SK-N-SH (cell line): Measurements from ENCODE around the gene CTNNA3. TPM values are rescaled to one million over a fixed set of nuclear protein-coding genes. Genes with fewer than 3 reads are reported as not detected.

ENCODE experiments used
- CTCF ChIA-PET: fragments of 300-600, 350-600 bp; formaldehyde crosslinking; extraction: SDS; loops from one replicate; lab custom pipeline; 2021; lab: Yijun Ruan, JAX
- POLR2A ChIA-PET: fragments of 350-600 bp; sonication (Branson Sonifier 250); formaldehyde crosslinking; extraction: SDS; loops from one replicate; lab custom pipeline; 2020; ENCODE audit warnings: antibody characterized with exemption, inconsistent platforms; lab: Yijun Ruan, JAX
- DNase-seq: peaks from one replicate; pipeline ENCODE4 v3.0.0; 2012
- H2AFZ ChIP-seq: fragments of 200-600 bp; sonication (generic); 2 replicates; pipeline ENCODE4 v1.8.1; 2016; ENCODE audit warnings: antibody characterized with exemption, mild to moderate bottlenecking, low read depth
- H3F3A ChIP-seq: fragments of 200-600 bp; sonication (generic); replicated peaks from 2 replicates; pipeline ENCODE3; 2016; ENCODE audit warnings: antibody characterized with exemption, mild to moderate bottlenecking; ENCODE audit not compliant: insufficient read depth
- H3K27ac ChIP-seq, 2 experiments: fragments of 200-500 bp in 1 of 2; fragments of 200-600 bp in 1 of 2; sonication (Bioruptor generic) in 1 of 2; sonication (generic), shearing (Covaris generic) in 1 of 2; 2 replicates each; pipeline versions ENCODE4 v1.5.1 to v1.6.1; 2014 to 2016; ENCODE audit warnings: low read depth in 2 of 2, inconsistent platforms in 1 of 2, low read length in 1 of 2, mild to moderate bottlenecking in 1 of 2, mixed read lengths in 1 of 2
- H3K27me3 ChIP-seq: fragments of 200-600 bp; sonication (generic), shearing (Covaris generic); 2 replicates; pipeline ENCODE4 v1.6.1; 2016; ENCODE audit warnings: mixed run types; ENCODE audit not compliant: insufficient read depth
- H3K36me3 ChIP-seq, 2 experiments: fragments of 200-500 bp in 1 of 2; fragments of 200-600 bp in 1 of 2; sonication (Bioruptor generic) in 1 of 2; sonication (generic) in 1 of 2; replicated peaks in 1 of 2; 2 replicates each; pipeline versions ENCODE3 to v1.5.1; 2014 to 2016; ENCODE audit warnings: low read length in 1 of 2, mild to moderate bottlenecking in 1 of 2; ENCODE audit not compliant: insufficient read depth in 2 of 2, control insufficient read depth in 1 of 2
- H3K4me1 ChIP-seq, 2 experiments: fragments of 200-500 bp in 1 of 2; fragments of 200-600 bp in 1 of 2; sonication (Bioruptor generic) in 1 of 2; sonication (generic), shearing (Covaris generic) in 1 of 2; 2 replicates each; pipeline versions ENCODE4 v1.5.1 to v1.6.1; 2014 to 2016; ENCODE audit warnings: low read depth in 1 of 2, low read length in 1 of 2, mixed run types in 1 of 2; ENCODE audit not compliant: insufficient read depth in 2 of 2, control insufficient read depth in 1 of 2
- H3K4me2 ChIP-seq: fragments of 200-600 bp; sonication (generic), shearing (Covaris generic); 2 replicates; pipeline ENCODE4 v1.6.1; 2017; ENCODE audit warnings: mixed run types
- H3K4me3 ChIP-seq, 2 experiments: fragments of 200-500 bp in 1 of 2; fragments of 200-600 bp in 1 of 2; sonication (Bioruptor generic) in 1 of 2; sonication (generic), shearing (Covaris generic) in 1 of 2; 2 replicates each; pipeline versions ENCODE4 v1.5.1 to v1.8.1; 2014 to 2016; ENCODE audit warnings: low read depth in 2 of 2, inconsistent platforms in 1 of 2, low read length in 1 of 2, mild to moderate bottlenecking in 1 of 2, mixed read lengths in 1 of 2, moderate library complexity in 1 of 2
- H3K79me2 ChIP-seq: fragments of 200-600 bp; sonication (generic); 2 replicates; pipeline ENCODE4 v1.8.1; 2017; ENCODE audit warnings: mild to moderate bottlenecking; ENCODE audit not compliant: insufficient read depth
- H3K9ac ChIP-seq: fragments of 200-600 bp; sonication (generic); 2 replicates; pipeline ENCODE4 v1.6.1; 2017; ENCODE audit warnings: mixed run types
- H3K9me2 ChIP-seq: fragments of 200-600 bp; sonication (generic); 2 replicates; pipeline ENCODE4 v1.6.1; 2017; ENCODE audit warnings: mixed run types
- H3K9me3 ChIP-seq: fragments of 200-600 bp; sonication (generic); 2 replicates; pipeline ENCODE4 v1.6.1; 2017; ENCODE audit warnings: mixed run types, mild to moderate bottlenecking, moderate library complexity
- H4K20me1 ChIP-seq: fragments of 200-600 bp; sonication (generic); 2 replicates; pipeline ENCODE4 v1.6.1; 2017; ENCODE audit warnings: mild to moderate bottlenecking, mixed run types; ENCODE audit not compliant: insufficient read depth
- CHD2 ChIP-seq: fragments of 150-350 bp; IDR thresholded peaks from 2 replicates; pipeline ENCODE4 v1.6.1; 2018; ENCODE audit warnings: low read length; ENCODE audit not compliant: partially characterized antibody
- ELF1 ChIP-seq: IDR thresholded peaks from 2 replicates; pipeline ENCODE4 v1.4.0; 2012
- EP300 ChIP-seq, 2 experiments: IDR thresholded peaks; 2 replicates each; pipeline versions ENCODE4 v1.4.0 to v1.6.1; 2012; ENCODE audit warnings: borderline replicate concordance in 1 of 2, low read depth in 1 of 2, low read length in 1 of 2
- EZH2phosphoT487 ChIP-seq: fragments of 200-600 bp; sonication (generic); IDR thresholded peaks from 2 replicates; pipeline ENCODE4 v1.6.1; 2017; ENCODE audit warnings: low read depth, mixed run types, mild to moderate bottlenecking, antibody characterized with exemption, moderate library complexity, borderline replicate concordance
- FOSL2 ChIP-seq: IDR thresholded peaks from 2 replicates; pipeline ENCODE4 v1.4.0; 2012; ENCODE audit warnings: low read depth, mild to moderate bottlenecking, moderate library complexity, borderline replicate concordance
- GABPA ChIP-seq: IDR thresholded peaks from 2 replicates; pipeline ENCODE4 v1.4.0; 2012; ENCODE audit warnings: low read depth, mild to moderate bottlenecking
- IRF3 ChIP-seq: fragments of 150-350 bp; IDR thresholded peaks from 2 replicates; pipeline ENCODE4 v1.6.1; 2016; ENCODE audit warnings: mild to moderate bottlenecking, low read depth, low read length
- JUND ChIP-seq: IDR thresholded peaks from 2 replicates; pipeline ENCODE4 v1.4.0; 2012
- MAX ChIP-seq: IDR thresholded peaks from 2 replicates; pipeline ENCODE4 v1.4.0; 2012; ENCODE audit warnings: low read depth
- MEF2A ChIP-seq: IDR thresholded peaks from 2 replicates; pipeline ENCODE4 v1.4.0; 2012; ENCODE audit warnings: low read depth, borderline replicate concordance
- PBX3 ChIP-seq: IDR thresholded peaks from 2 replicates; pipeline ENCODE4; 2012
- POLR2AphosphoS5 ChIP-seq: IDR thresholded peaks from 2 replicates; pipeline ENCODE4 v1.6.1; 2012; ENCODE audit warnings: low read depth, low read length
- RAD21 ChIP-seq: IDR thresholded peaks from 2 replicates; pipeline ENCODE4 v1.6.1; 2012; ENCODE audit warnings: mild to moderate bottlenecking, low read length
- RCOR1 ChIP-seq: fragments of 150-350 bp; IDR thresholded peaks from 2 replicates; pipeline ENCODE4 v1.6.1; 2017; ENCODE audit warnings: antibody characterized with exemption, low read length
- REST ChIP-seq: IDR thresholded peaks from 2 replicates; pipeline ENCODE4 v1.6.1; 2012; ENCODE audit warnings: mild to moderate bottlenecking, low read depth, low read length, moderate library complexity
- SIN3A ChIP-seq: IDR thresholded peaks from 2 replicates; pipeline ENCODE4 v1.6.1; 2012; ENCODE audit warnings: low read depth, mild to moderate bottlenecking, low read length, moderate library complexity, borderline replicate concordance
- SMC3 ChIP-seq: IDR thresholded peaks from 2 replicates; pipeline ENCODE4 v1.6.1; 2012; ENCODE audit warnings: low read depth, low read length, improper control_type of control experiment
- TAF1 ChIP-seq: IDR thresholded peaks from 2 replicates; pipeline ENCODE4 v1.6.1; 2012; ENCODE audit warnings: low read depth, mild to moderate bottlenecking, low read length, moderate library complexity, borderline replicate concordance
- TEAD4 ChIP-seq: IDR thresholded peaks from 2 replicates; pipeline ENCODE4 v1.4.0; 2012; ENCODE audit warnings: mild to moderate bottlenecking, borderline replicate concordance; ENCODE audit not compliant: insufficient read depth
- USF2 ChIP-seq: fragments of 150-350 bp; IDR thresholded peaks from 2 replicates; pipeline ENCODE4 v1.6.1; 2017; ENCODE audit warnings: antibody characterized with exemption, low read length, low read depth, borderline replicate concordance
- YY1 ChIP-seq: IDR thresholded peaks from 2 replicates; pipeline ENCODE4 v1.4.0; 2012; ENCODE audit warnings: low read depth, mild to moderate bottlenecking
- ZBTB33 ChIP-seq: IDR thresholded peaks from 2 replicates; pipeline ENCODE4 v1.4.0; 2012; ENCODE audit warnings: low read depth, borderline replicate concordance
- WGBS: methylation state at CpG from one replicate; pipeline ENCODE4 v1.1.6; 2017; ENCODE audit warnings: low lambda C conversion rate; 5-methylcytosine and 5-hydroxymethylcytosine counted together
- polyA plus RNA-seq, 3 experiments: library from polyadenylated mRNA; depleted of rRNA; stranded (reverse); fragments of >200 nt; gene quantifications; 2 replicates each; pipeline ENCODE4 v1.2.3, GENCODE V29; 2012

The CTNNA3 gene
- polyA plus RNA-seq, 1 of the 3 experiments (the other 2 are of a cell fraction), result not detected

- TF ChIP-seq ZBTB33, result no peak
- TF ChIP-seq FOSL2, result no peak
- no peak for TF ChIP-seq PBX3
These were observed 1373.2 kb downstream of the CTNNA3 start (continued) for GRCh38 chr10:66322777-66323176.

- H3K9ac ChIP-seq, result no peak overlapping the region
- 34% methylated on average over 6 of the region's 7 CpGs for WGBS
- ChIA-PET POLR2A (no interaction called here), CTCF (no interaction called here)
- no peaks in the 10 kb centered on the region for H3K4me1 ChIP-seq
- no peak overlapping the region for H3K4me3 ChIP-seq
- H3K27ac ChIP-seq, result no peak overlapping the region
- H3K79me2 ChIP-seq, result no peaks in the 10 kb centered on the region
- H3K36me3 ChIP-seq, result no peaks in the 10 kb centered on the region
- H4K20me1 ChIP-seq, result no peaks in the 10 kb centered on the region
- no peak overlapping the region for H3K4me2 ChIP-seq
- no peak for DNase-seq
- no peaks in the 10 kb centered on the region for H3F3A ChIP-seq
- H3K9me3 ChIP-seq, result no peaks in the 10 kb centered on the region
- H3K9me2 ChIP-seq, result no peaks in the 10 kb centered on the region
- H2AFZ ChIP-seq, result no peak overlapping the region
- H3K27me3 ChIP-seq, result no peaks in the 10 kb centered on the region
- no peak for TF ChIP-seq IRF3
- TF ChIP-seq EP300 (IDR thresholded peaks at IDR 0.05; ENCODE audit: borderline replicate concordance in 1 of 2, low read depth in 1 of 2, low read length in 1 of 2), result no peak
- TF ChIP-seq MAX, result no peak
- TF ChIP-seq ELF1, result no peak
- no peak for TF ChIP-seq USF2
- TF ChIP-seq POLR2AphosphoS5, result no peak
- no peak for TF ChIP-seq JUND
- no peak for TF ChIP-seq MEF2A
- no peak for TF ChIP-seq SIN3A
- no peak for TF ChIP-seq YY1
- TF ChIP-seq GABPA, result no peak
- no peak for TF ChIP-seq EZH2phosphoT487
- TF ChIP-seq TAF1, result no peak
- no peak for TF ChIP-seq RCOR1
- no peak for TF ChIP-seq CHD2
- TF ChIP-seq REST, result no peak
- no peak for TF ChIP-seq RAD21
- no peak for TF ChIP-seq TEAD4
- no peak for TF ChIP-seq SMC3
These were observed 1374.0 kb downstream of the CTNNA3 start for GRCh38 chr10:66321723-66322665.
